Activated CD8-positive, alpha-beta memory T cell treated with anti-CD3 and anti-CD28 coated beads for 1 hour (primary cell): ENCODE data around the gene GPR89A.
A peak's percentile ranks its signal among the peaks of the same experiment; 100 is the strongest.
"Not testable (repeated sequence)": the region's sequence is repeated elsewhere in the genome, so short reads cannot be mapped to it uniquely, and the experiment has no call there.

Experiments used
- DNase-seq, 2 donors: peaks; one replicate each; pipeline ENCODE4 v3.0.0-alpha.2; 2020; ENCODE audit warnings: low read depth in 1 of 2; ENCODE audit errors: extremely low read depth in 1 of 2

GPR89A gene

GRCh38 chr1:145684858-145685257, 77.1 kb downstream of the GPR89A start:
- not testable (repeated sequence) for DNase-seq

GRCh38 chr1:145686078-145686477, 78.3 kb downstream of the GPR89A start:
- not testable (repeated sequence) for DNase-seq

GRCh38 chr1:145688328-145688727, 80.5 kb downstream of the GPR89A start:
- DNase-seq: no peak

GRCh38 chr1:145688924-145689323, 81.1 kb downstream of the GPR89A start:
- no peak for DNase-seq

- DNase-seq: no peak
Observed at GRCh38 chr1:145689922-145690321, 82.1 kb downstream of the GPR89A start.

- peak in 1 of 2 donors; percentile 3 for DNase-seq
Observed at GRCh38 chr1:145690587-145691558, 83.1 kb downstream of the GPR89A start.

GRCh38 chr1:145692785-145693443, 85.1 kb downstream of the GPR89A start:
- no peak for DNase-seq

- DNase-seq: no peak
Observed at GRCh38 chr1:145695821-145696629, 88.2 kb downstream of the GPR89A start.

GRCh38 chr1:145696630-145696960, 88.8 kb downstream of the GPR89A start:
- DNase-seq: no peak

- DNase-seq: no peak
Observed at GRCh38 chr1:145701306-145701862, 93.6 kb downstream of the GPR89A start.

GRCh38 chr1:145702052-145702451, 94.3 kb downstream of the GPR89A start:
- DNase-seq: no peak

GRCh38 chr1:145702826-145703225, 95.0 kb downstream of the GPR89A start:
- no peak for DNase-seq

- no peak for DNase-seq
Observed at GRCh38 chr1:145705622-145706021, 97.8 kb downstream of the GPR89A start.

GRCh38 chr1:145706086-145706664, 98.4 kb downstream of the GPR89A start:
- DNase-seq: no peak

- DNase-seq: no peak
Observed at GRCh38 chr1:145707183-145707867, 99.5 kb downstream of the GPR89A start, which contains the start of gene PDZK1. PDZK1 (minus strand) TSS chr1:145707368; CDS start chr1:145688021, 19,347 bp downstream.

GRCh38 chr1:145708063-145708462, 100.3 kb downstream of the GPR89A start:
- no peak for DNase-seq

- DNase-seq: no peak
Observed at GRCh38 chr1:145710291-145711027, 102.7 kb downstream of the GPR89A start.

GRCh38 chr1:145711213-145711651, 103.4 kb downstream of the GPR89A start:
- DNase-seq: no peak

- no peak for DNase-seq
Observed at GRCh38 chr1:145714524-145715111, 106.8 kb downstream of the GPR89A start.
